GM12873 (cell line): ENCODE data around the gene TMEM95.

ENCODE experiments used
- CTCF ChIP-seq: IDR thresholded peaks from 2 replicates; pipeline ENCODE4 v1.5.1; 2012; ENCODE audit warnings: low read depth, mild to moderate bottlenecking, moderate library complexity, low read length, control low read depth; ENCODE audit not compliant: insufficient read depth; ENCODE audit errors: missing control alignments

TMEM95 gene

GRCh38 chr17:7367083-7367482 is 12.1 kb downstream of the TMEM95 start:
- no peak for TF ChIP-seq CTCF

- no peak for TF ChIP-seq CTCF
Observed at GRCh38 chr17:7367918-7368598, 13.1 kb downstream of the TMEM95 start.

GRCh38 chr17:7369825-7370224 is 14.9 kb downstream of the TMEM95 start:
- no peak for TF ChIP-seq CTCF

- TF ChIP-seq CTCF: no peak
Observed at GRCh38 chr17:7370853-7371252, 15.9 kb downstream of the TMEM95 start.

GRCh38 chr17:7374353-7374752 is 19.4 kb downstream of the TMEM95 start:
- TF ChIP-seq CTCF: no peak

- no peak for TF ChIP-seq CTCF
Observed at GRCh38 chr17:7379134-7379533, 24.2 kb downstream of the TMEM95 start.

- no peak for TF ChIP-seq CTCF
Observed at GRCh38 chr17:7380321-7380720, 25.4 kb downstream of the TMEM95 start.
